ENCODE data around the gene CPS1. TPM values are rescaled to one million over a fixed set of nuclear protein-coding genes. Genes with fewer than 3 reads are reported as not detected.

The CPS1 gene
- total RNA-seq, 2 experiments from 2014 or later = 0.41 to 0.67 TPM

- Mint-ChIP-seq H3K4me3 (no peak overlapping the region), H3K36me3 (ENCODE audit: low read depth) (no peaks in the 10 kb centered on the region), H3K9me3 (no peaks in the 10 kb centered on the region), H3K4me1 (ENCODE audit: low read depth) (no peaks in the 10 kb centered on the region), H3K27ac (no peak overlapping the region), H3K27me3 (no peaks in the 10 kb centered on the region)
- no peaks in the 10 kb centered on the region for H3K9me3 ChIP-seq (ENCODE audit: control insufficient read depth in 1 of 2, insufficient read depth in 1 of 2, low read length in 2 of 2)
- H3K27me3 ChIP-seq (ENCODE audit: control insufficient read depth in 1 of 2, insufficient read depth in 2 of 2, low read length in 2 of 2) = no peaks in the 10 kb centered on the region
- no peak overlapping the region for H3K27ac ChIP-seq (ENCODE audit: low read depth in 1 of 2, low read length in 2 of 2)
- H3K36me3 ChIP-seq (ENCODE audit: insufficient read depth, low read length) = no peaks in the 10 kb centered on the region
- CTCF ChIA-PET = no interaction called here
- POLR2A ChIA-PET = no interaction called here
- H3K4me1 ChIP-seq (ENCODE audit: insufficient read depth, low read length) = no peaks in the 10 kb centered on the region
- no peak for TF ChIP-seq CTCF (IDR thresholded peaks at IDR 0.05)
- intact Hi-C loops (cut with DNase I, micrococcal nuclease) = no loop called here
- ATAC-seq (ENCODE audit: poor library complexity) (no peak), DNase-seq (no peak)
- no peak overlapping the region for H3K4me3 ChIP-seq (ENCODE audit: low read length)
Observed at GRCh38 chr2:210531050-210531449, 25.3 kb upstream of the CPS1 start.

GRCh38 chr2:210531482-210531881, 24.9 kb upstream of the CPS1 start:
- Mint-ChIP-seq H3K27ac (no peak overlapping the region), H3K36me3 (ENCODE audit: low read depth) (no peaks in the 10 kb centered on the region), H3K27me3 (no peaks in the 10 kb centered on the region), H3K4me1 (ENCODE audit: low read depth) (no peaks in the 10 kb centered on the region), H3K4me3 (no peak overlapping the region), H3K9me3 (no peaks in the 10 kb centered on the region)
- CTCF ChIA-PET = no interaction called here
- no peak overlapping the region for H3K4me3 ChIP-seq (ENCODE audit: low read length)
- no peak overlapping the region for H3K27ac ChIP-seq (ENCODE audit: low read depth in 1 of 2, low read length in 2 of 2)
- no peaks in the 10 kb centered on the region for H3K27me3 ChIP-seq (ENCODE audit: control insufficient read depth in 1 of 2, insufficient read depth in 2 of 2, low read length in 2 of 2)
- TF ChIP-seq CTCF (IDR thresholded peaks at IDR 0.05) = no peak
- no peaks in the 10 kb centered on the region for H3K9me3 ChIP-seq (ENCODE audit: control insufficient read depth in 1 of 2, insufficient read depth in 1 of 2, low read length in 2 of 2)
- no peak for DNase-seq
- intact Hi-C loops (cut with DNase I, micrococcal nuclease) = no loop called here
- POLR2A ChIA-PET = no interaction called here
- no peak for ATAC-seq (ENCODE audit: poor library complexity)
- no peaks in the 10 kb centered on the region for H3K36me3 ChIP-seq (ENCODE audit: insufficient read depth, low read length)
- H3K4me1 ChIP-seq (ENCODE audit: insufficient read depth, low read length) = no peaks in the 10 kb centered on the region

- H3K27ac Mint-ChIP-seq = no peak overlapping the region
- no peaks in the 10 kb centered on the region for H3K36me3 ChIP-seq (ENCODE audit: insufficient read depth, low read length)
- TF ChIP-seq CTCF (IDR thresholded peaks at IDR 0.05) = no peak
- no peaks in the 10 kb centered on the region for H3K27me3 ChIP-seq (ENCODE audit: control insufficient read depth in 1 of 2, insufficient read depth in 2 of 2, low read length in 2 of 2)
- H3K4me3 Mint-ChIP-seq = no peak overlapping the region
- POLR2A ChIA-PET = no interaction called here
- no peaks in the 10 kb centered on the region for H3K27me3 Mint-ChIP-seq
- H3K36me3 Mint-ChIP-seq (ENCODE audit: low read depth) = no peaks in the 10 kb centered on the region
- intact Hi-C loops (cut with DNase I, micrococcal nuclease) = no loop called here
- H3K27ac ChIP-seq (ENCODE audit: low read depth in 1 of 2, low read length in 2 of 2) = no peak overlapping the region
- CTCF ChIA-PET = interaction anchor here (0.6 to 1.3 kb wide), 2 partner anchors 10 to 15 kb away, joined by 3 read pairs; no protein-coding TSS in a partner anchor
- no peaks in the 10 kb centered on the region for H3K9me3 Mint-ChIP-seq
- no peak overlapping the region for H3K4me3 ChIP-seq (ENCODE audit: low read length)
- H3K4me1 ChIP-seq (ENCODE audit: insufficient read depth, low read length) = no peaks in the 10 kb centered on the region
- no peaks in the 10 kb centered on the region for H3K4me1 Mint-ChIP-seq (ENCODE audit: low read depth)
- ATAC-seq (ENCODE audit: poor library complexity) (no peak), DNase-seq (no peak)
- no peaks in the 10 kb centered on the region for H3K9me3 ChIP-seq (ENCODE audit: control insufficient read depth in 1 of 2, insufficient read depth in 1 of 2, low read length in 2 of 2)
Observed at GRCh38 chr2:210533389-210533788, 23.0 kb upstream of the CPS1 start.
